Central memory CD8-positive, alpha-beta T cell (primary cell): ENCODE results near the gene SPACA1.

Experiments used
- ATAC-seq: fragments of 150-1000 bp; cut with Tn5 transposase; replicated peaks from 2 replicates; pipeline ENCODE4 v1.10.0; 2022; ENCODE audit warnings: mild to moderate bottlenecking, moderate FRiP score, moderate number of reproducible peaks; ENCODE audit not compliant: poor library complexity, severe bottlenecking; ENCODE audit errors: extremely low read depth
- DNase-seq, 2 donors: peaks; one replicate each; pipeline ENCODE4 v3.0.0; 2021; ENCODE audit warnings: low spot score in 2 of 2
- H3K27ac Mint-ChIP-seq: one replicate; pipeline ENCODE4 v1.8.0; 2022; ENCODE audit warnings: low read depth, mild to moderate bottlenecking, moderate library complexity, mixed read lengths
- H3K27me3 Mint-ChIP-seq: one replicate; pipeline ENCODE4 v1.8.0; 2022; ENCODE audit warnings: mixed read lengths
- H3K36me3 Mint-ChIP-seq: one replicate; pipeline ENCODE4 v1.8.0; 2022; ENCODE audit warnings: mild to moderate bottlenecking, moderate library complexity, mixed read lengths; ENCODE audit not compliant: insufficient read depth
- H3K4me1 Mint-ChIP-seq: one replicate; pipeline ENCODE4 v1.8.0; 2022; ENCODE audit warnings: mixed read lengths
- H3K4me3 Mint-ChIP-seq: one replicate; pipeline ENCODE4 v1.8.0; 2022; ENCODE audit warnings: mild to moderate bottlenecking, moderate library complexity, mixed read lengths
- H3K9me3 Mint-ChIP-seq: one replicate; pipeline ENCODE4 v1.8.0; 2022; ENCODE audit warnings: mixed read lengths

The SPACA1 gene

GRCh38 chr6:88114838-88115237, 67.2 kb downstream of the SPACA1 start:
- DNase-seq (no peak), ATAC-seq (no peak)
- Mint-ChIP-seq H3K27me3 (peaks cover 59% of the 10 kb centered on the region), H3K9me3 (no peaks in the 10 kb centered on the region), H3K4me1 (no peaks in the 10 kb centered on the region), H3K27ac (no peak overlapping the region), H3K36me3 (peaks cover 1% of the 10 kb centered on the region), H3K4me3 (no peak overlapping the region)

GRCh38 chr6:88115307-88115706, 67.7 kb downstream of the SPACA1 start:
- no peaks in the 10 kb centered on the region for H3K9me3 Mint-ChIP-seq

GRCh38 chr6:88116276-88116675, 68.6 kb downstream of the SPACA1 start:
- no peaks in the 10 kb centered on the region for H3K9me3 Mint-ChIP-seq
- ATAC-seq (no peak), DNase-seq (no peak)
- H3K4me3 Mint-ChIP-seq: no peak overlapping the region
- peaks cover 62% of the 10 kb centered on the region for H3K27me3 Mint-ChIP-seq
- H3K4me1 Mint-ChIP-seq: no peaks in the 10 kb centered on the region
- no peak overlapping the region for H3K27ac Mint-ChIP-seq
- H3K36me3 Mint-ChIP-seq: no peaks in the 10 kb centered on the region

More at GRCh38 chr6:88115307-88115706, 67.7 kb downstream of the SPACA1 start:
- no peak overlapping the region for H3K27ac Mint-ChIP-seq
- no peaks in the 10 kb centered on the region for H3K36me3 Mint-ChIP-seq
- H3K4me1 Mint-ChIP-seq: no peaks in the 10 kb centered on the region
- DNase-seq (no peak), ATAC-seq (no peak)
- no peak overlapping the region for H3K4me3 Mint-ChIP-seq
- H3K27me3 Mint-ChIP-seq: peaks cover 61% of the 10 kb centered on the region
